Upper lobe of left lung (tissue), 4 donors: ENCODE results near the gene LIME1.

Source experiments
- CTCF ChIP-seq, 6 experiments: fragments of 450-650 bp in 4 of 6; fragments of 200-600 bp in 2 of 6; sonication (generic) in 2 of 6; IDR thresholded peaks; one replicate each; pipeline ENCODE4 v1.5.1; 2016 to 2019; ENCODE audit warnings: antibody characterized with exemption in 6 of 6
- EP300 ChIP-seq, 4 donors: sonication (generic); formaldehyde crosslinking; IDR thresholded peaks; one replicate each; pipeline ENCODE4 v1.5.1; 2017; ENCODE audit warnings: antibody characterized with exemption in 4 of 4, control low read depth in 2 of 4
- POLR2A ChIP-seq, 4 donors: fragments of 450-650 bp; IDR thresholded peaks; one replicate each; pipeline ENCODE4 v1.5.1; 2016 to 2017; ENCODE audit warnings: antibody characterized with exemption in 4 of 4, mild to moderate bottlenecking in 2 of 4
- POLR2AphosphoS5 ChIP-seq, 2 donors: sonication (generic); formaldehyde crosslinking; IDR thresholded peaks; one replicate each; pipeline ENCODE4 v1.5.1; 2017; ENCODE audit warnings: antibody characterized with exemption in 2 of 2

- TF ChIP-seq CTCF (IDR thresholded peaks at IDR 0.05) (no peak), POLR2A (IDR thresholded peaks at IDR 0.05) (no peak), POLR2AphosphoS5 (IDR thresholded peaks at IDR 0.05) (no peak), EP300 (IDR thresholded peaks at IDR 0.05) (no peak)
Observed at GRCh38 chr20:63787749-63788148, 51.3 kb downstream of the LIME1 start.
